SU-DHL-6 (cell line): Measurements from ENCODE around the gene EIF3D.

Source experiments
- EZH2phosphoT487 ChIP-seq: fragments of 200-600 bp; sonication (generic), shearing (Covaris generic); conservative IDR thresholded peaks from 2 replicates; pipeline ENCODE4 v1.6.1; 2018; ENCODE audit warnings: mild to moderate bottlenecking, antibody characterized with exemption, low read length, moderate library complexity, mixed read lengths
- TF ChIP-seq, protein P1 (sequence below): fragments of 200-600 bp; sonication (generic); IDR thresholded peaks from one replicate; pipeline ENCODE4 v1.5.1; 2017; ENCODE audit warnings: antibody characterized with exemption, mild to moderate bottlenecking, low read length, moderate library complexity; ENCODE audit not compliant: insufficient read depth, poor library complexity, severe bottlenecking

DNA sequence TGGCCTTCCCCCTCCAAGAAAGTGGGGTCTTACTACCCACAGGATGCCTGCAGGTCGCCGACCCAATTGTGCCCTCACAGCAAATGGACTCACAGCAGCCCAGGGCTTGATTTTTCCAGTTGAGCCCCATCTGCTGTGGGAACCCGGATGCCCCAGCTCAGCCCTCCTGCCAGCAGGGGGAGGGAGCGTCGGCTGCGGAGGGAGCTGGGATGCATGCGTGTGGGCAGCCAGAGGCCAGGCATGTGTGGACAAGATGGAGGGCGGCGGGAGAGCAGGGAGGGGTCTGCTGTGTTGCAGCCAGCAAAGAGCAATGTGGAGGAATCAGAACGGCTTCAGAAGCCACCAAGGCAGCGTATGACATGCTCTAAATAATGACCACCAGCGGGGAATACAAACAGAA is 41.0 kb upstream of the EIF3D start:
- TF ChIP-seq, protein P1, sequence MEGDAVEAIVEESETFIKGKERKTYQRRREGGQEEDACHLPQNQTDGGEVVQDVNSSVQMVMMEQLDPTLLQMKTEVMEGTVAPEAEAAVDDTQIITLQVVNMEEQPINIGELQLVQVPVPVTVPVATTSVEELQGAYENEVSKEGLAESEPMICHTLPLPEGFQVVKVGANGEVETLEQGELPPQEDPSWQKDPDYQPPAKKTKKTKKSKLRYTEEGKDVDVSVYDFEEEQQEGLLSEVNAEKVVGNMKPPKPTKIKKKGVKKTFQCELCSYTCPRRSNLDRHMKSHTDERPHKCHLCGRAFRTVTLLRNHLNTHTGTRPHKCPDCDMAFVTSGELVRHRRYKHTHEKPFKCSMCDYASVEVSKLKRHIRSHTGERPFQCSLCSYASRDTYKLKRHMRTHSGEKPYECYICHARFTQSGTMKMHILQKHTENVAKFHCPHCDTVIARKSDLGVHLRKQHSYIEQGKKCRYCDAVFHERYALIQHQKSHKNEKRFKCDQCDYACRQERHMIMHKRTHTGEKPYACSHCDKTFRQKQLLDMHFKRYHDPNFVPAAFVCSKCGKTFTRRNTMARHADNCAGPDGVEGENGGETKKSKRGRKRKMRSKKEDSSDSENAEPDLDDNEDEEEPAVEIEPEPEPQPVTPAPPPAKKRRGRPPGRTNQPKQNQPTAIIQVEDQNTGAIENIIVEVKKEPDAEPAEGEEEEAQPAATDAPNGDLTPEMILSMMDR = no peak
- no peak for TF ChIP-seq EZH2phosphoT487
